HepG2 (cell line): ENCODE results near the gene MOV10L1.

ENCODE experiments used
- ARNT ChIP-seq: fragments of 450-650 bp; IDR thresholded peaks from 2 replicates; pipeline ENCODE4 v1.6.1; 2017
- CBFB ChIP-seq: sonication (generic); formaldehyde crosslinking; IDR thresholded peaks from 2 replicates; pipeline ENCODE4 v1.4.0; 2020; ENCODE audit warnings: missing genetic modification reagents
- CHD4 ChIP-seq: fragments of 200-600 bp; sonication (generic); IDR thresholded peaks from 2 replicates; pipeline ENCODE4 v1.7.0; 2017; ENCODE audit warnings: mild to moderate bottlenecking, low read length, borderline replicate concordance
- CREB3 ChIP-seq: sonication (generic); formaldehyde crosslinking; IDR thresholded peaks from 2 replicates; pipeline ENCODE4 v1.5.0; 2020; ENCODE audit warnings: missing genetic modification reagents
- ELF4 ChIP-seq: sonication (generic); formaldehyde crosslinking; IDR thresholded peaks from 2 replicates; pipeline ENCODE4 v1.5.0; 2020; ENCODE audit warnings: missing genetic modification reagents, mild to moderate bottlenecking, moderate library complexity, borderline replicate concordance
- KAT2B ChIP-seq: fragments of 150-350 bp; IDR thresholded peaks from 2 replicates; pipeline ENCODE4 v1.6.1; 2014; ENCODE audit warnings: low read depth, low read length, borderline replicate concordance
- NFE2L1 ChIP-seq: sonication (generic); formaldehyde crosslinking; IDR thresholded peaks from 2 replicates; pipeline ENCODE4 v1.4.0; 2020; ENCODE audit warnings: missing genetic modification reagents, mild to moderate bottlenecking, borderline replicate concordance
- SMC3 ChIP-seq: IDR thresholded peaks from 2 replicates; pipeline ENCODE4 v1.6.1; 2011; ENCODE audit warnings: low read length, improper control_type of control experiment
- ZNF207 ChIP-seq: fragments of 450-650 bp; IDR thresholded peaks from 2 replicates; pipeline ENCODE4 v1.6.1; 2016; ENCODE audit warnings: antibody characterized with exemption, borderline replicate concordance
- ZNF224 ChIP-seq: sonication (generic); formaldehyde crosslinking; IDR thresholded peaks from 2 replicates; pipeline ENCODE4 v1.5.0; 2020; ENCODE audit warnings: mild to moderate bottlenecking, missing genetic modification reagents
- ZNF503 ChIP-seq: sonication (generic); formaldehyde crosslinking; IDR thresholded peaks from 2 replicates; pipeline ENCODE4 v1.4.0; 2020; ENCODE audit warnings: missing genetic modification reagents
- TF ChIP-seq, protein P1 (sequence below): sonication (generic); formaldehyde crosslinking; IDR thresholded peaks from 2 replicates; pipeline ENCODE4 v1.5.0; 2020; ENCODE audit warnings: mild to moderate bottlenecking, low read depth, missing genetic modification reagents, borderline replicate concordance

- TF ChIP-seq NFE2L1 (CRISPR knock-in tag) (no peak), ELF4 (CRISPR knock-in tag) (no peak), ZNF503 (no peak), CBFB (CRISPR knock-in tag) (no peak), SMC3 (no peak), ZNF207 (no peak), CREB3 (no peak), KAT2B (no peak), ARNT (no peak), ZNF224 (CRISPR knock-in tag) (no peak), CHD4 (no peak)
- TF ChIP-seq, protein P1, sequence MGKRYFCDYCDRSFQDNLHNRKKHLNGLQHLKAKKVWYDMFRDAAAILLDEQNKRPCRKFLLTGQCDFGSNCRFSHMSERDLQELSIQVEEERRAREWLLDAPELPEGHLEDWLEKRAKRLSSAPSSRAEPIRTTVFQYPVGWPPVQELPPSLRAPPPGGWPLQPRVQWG (CRISPR knock-in tag), result no peak
These were observed 3.3 kb upstream of the MOV10L1 start for GRCh38 chr22:50086526-50086925.
